ENCODE measurements around the gene QRICH1.
A peak's percentile ranks its signal among the peaks of the same experiment; 100 is the strongest.

The QRICH1 gene

GRCh38 chr3:49104427-49105291 is 10.8 kb upstream of the QRICH1 start, which contains the start of gene QARS1:
QARS1 (minus strand) TSS chr3:49104757; CDS start chr3:49104733, 24 bp downstream.
- Histone ChIP-seq H3K9me3 (replicated peaks in 1 of 11) (no peaks in the 10 kb centered on the region), H3K36me3 (peaks cover 60 to 79% (median 67%) of the 10 kb centered on the region in 11 experiments), H3K27ac (peak within 1 kb of the TSS; percentile 73 to 97 (median 90)), H3K9ac (peak within 1 kb of the TSS; percentile 88 to 98 (median 91)), H3K4me3 (peak within 1 kb of the TSS; percentile 71 to 97 (median 80)), H3K4me2 (peak within 1 kb of the TSS; percentile 87 to 99 (median 96)), H3K27me3 (no peaks in the 10 kb centered on the region), H3K4me1 (peaks cover 26 to 32% (median 30%) of the 10 kb centered on the region in 10 experiments), H4K20me1 (peaks cover 0 to 18% (median 0%) of the 10 kb centered on the region in 11 experiments; a peak in 2 of 22 replicates)
- TF ChIP-seq Cebpa-rat (IDR thresholded peaks at IDR 0.05), result no peak

GRCh38 chr3:49104052-49104426 is 10.2 kb upstream of the QRICH1 start:
- no peaks in the 10 kb centered on the region for H3K9me3 ChIP-seq (replicated peaks in 1 of 11)
- H3K4me2 ChIP-seq, result peak overlapping the region; percentile 87 to 99 (median 96)
- peaks cover 60 to 79% (median 67%) of the 10 kb centered on the region in 11 experiments for H3K36me3 ChIP-seq
- H3K4me3 ChIP-seq, result peak overlapping the region; percentile 71 to 97 (median 80)
- H3K27ac ChIP-seq, result peak overlapping the region; percentile 73 to 97 (median 90)
- peaks cover 26 to 32% (median 30%) of the 10 kb centered on the region in 10 experiments for H3K4me1 ChIP-seq
- H3K27me3 ChIP-seq, result no peaks in the 10 kb centered on the region
- peak overlapping the region; percentile 88 to 98 (median 91) for H3K9ac ChIP-seq
- H4K20me1 ChIP-seq, result peaks cover 0 to 18% (median 0%) of the 10 kb centered on the region in 11 experiments; a peak in 2 of 22 replicates
- TF ChIP-seq Cebpa-rat (IDR thresholded peaks at IDR 0.05), result no peak

DNA sequence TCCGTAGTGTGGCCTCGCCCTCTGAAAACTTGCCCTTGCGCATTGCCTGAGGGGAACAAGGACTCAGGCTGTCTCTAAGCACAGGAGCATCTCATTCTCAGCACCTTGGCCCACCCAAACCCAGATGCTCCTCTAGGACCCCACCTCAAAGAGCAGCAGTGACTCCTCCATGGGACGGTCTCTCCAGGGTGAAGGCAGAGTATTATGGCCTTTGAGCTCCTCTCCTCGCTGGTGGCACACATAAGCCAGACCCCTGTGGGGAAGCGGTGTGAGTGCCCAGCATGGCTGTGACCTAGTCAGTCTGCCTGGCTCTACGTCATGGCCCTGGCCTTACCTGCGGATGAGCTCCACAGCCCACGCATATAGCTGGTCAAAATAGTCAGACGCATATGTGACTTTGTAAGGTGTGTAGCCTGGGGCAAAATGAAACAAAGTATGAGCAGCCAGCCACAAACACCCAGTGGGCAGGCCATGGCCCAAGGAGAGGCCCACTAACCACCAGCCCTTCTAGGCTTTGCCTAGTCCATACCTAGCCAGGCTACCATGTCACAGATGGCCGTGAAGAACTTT is 6.3 kb upstream of the QRICH1 start:
- no peaks in the 10 kb centered on the region for H3K9me3 ChIP-seq (replicated peaks in 1 of 11)
- no peak overlapping the region for H3K4me3 ChIP-seq
- H3K27ac ChIP-seq, result no peak overlapping the region
- H3K4me2 ChIP-seq, result no peak overlapping the region
- H3K4me1 ChIP-seq, result peaks cover 22 to 29% (median 25%) of the 10 kb centered on the region in 10 experiments
- H3K36me3 ChIP-seq, result peaks cover 71 to 83% (median 78%) of the 10 kb centered on the region in 11 experiments
- TF ChIP-seq Cebpa-rat (IDR thresholded peaks at IDR 0.05), result no peak
- H4K20me1 ChIP-seq, result peaks cover 0 to 26% (median 0%) of the 10 kb centered on the region in 11 experiments; a peak in 3 of 22 replicates
- no peaks in the 10 kb centered on the region for H3K27me3 ChIP-seq
- no peak overlapping the region for H3K9ac ChIP-seq

GRCh38 chr3:49098910-49099630 is 5.2 kb upstream of the QRICH1 start:
- no peak overlapping the region for H3K9ac ChIP-seq

DNA sequence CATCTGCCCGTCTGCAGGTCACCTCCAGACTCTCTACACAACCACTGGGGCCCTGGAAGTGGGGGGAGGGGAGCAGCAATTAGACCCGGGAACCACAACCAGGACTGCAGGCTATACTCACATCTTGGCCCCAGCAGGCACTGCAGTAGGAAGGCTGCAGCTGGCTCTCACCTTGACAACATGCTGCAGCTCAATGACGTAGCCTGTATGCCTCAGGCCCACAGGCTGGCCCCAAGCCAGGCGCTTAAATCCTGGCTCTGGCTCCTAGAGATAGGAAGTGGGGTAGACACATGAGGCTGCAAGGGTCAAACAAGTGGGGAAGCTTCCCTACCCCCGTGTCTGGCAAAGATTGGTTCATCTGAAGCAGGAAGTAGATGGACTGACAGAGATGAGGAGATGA is 4.6 kb upstream of the QRICH1 start:
- H3K9me3 ChIP-seq (replicated peaks in 1 of 11), result no peaks in the 10 kb centered on the region
- H3K36me3 ChIP-seq, result peaks cover 71 to 81% (median 78%) of the 10 kb centered on the region in 11 experiments
- no peak overlapping the region for H3K4me3 ChIP-seq
- no peak for TF ChIP-seq Cebpa-rat (IDR thresholded peaks at IDR 0.05)
- no peak overlapping the region for H3K27ac ChIP-seq
- no peaks in the 10 kb centered on the region for H3K27me3 ChIP-seq
- peaks cover 0 to 26% (median 0%) of the 10 kb centered on the region in 11 experiments; a peak in 6 of 22 replicates for H4K20me1 ChIP-seq
- peaks cover 16 to 26% (median 20%) of the 10 kb centered on the region in 10 experiments for H3K4me1 ChIP-seq
- H3K9ac ChIP-seq, result no peak overlapping the region
- no peak overlapping the region for H3K4me2 ChIP-seq

More at GRCh38 chr3:49098910-49099630, 5.2 kb upstream of the QRICH1 start:
- H3K4me3 ChIP-seq, result no peak overlapping the region
- no peak overlapping the region for H3K27ac ChIP-seq
- H4K20me1 ChIP-seq, result peaks cover 0 to 26% (median 0%) of the 10 kb centered on the region in 11 experiments; a peak in 3 of 22 replicates
- peaks cover 71 to 83% (median 78%) of the 10 kb centered on the region in 11 experiments for H3K36me3 ChIP-seq
- TF ChIP-seq Cebpa-rat (IDR thresholded peaks at IDR 0.05), result no peak
- peaks cover 22 to 32% (median 26%) of the 10 kb centered on the region in 10 experiments for H3K4me1 ChIP-seq
- H3K4me2 ChIP-seq, result no peak overlapping the region
- no peaks in the 10 kb centered on the region for H3K27me3 ChIP-seq
- H3K9me3 ChIP-seq (replicated peaks in 1 of 11), result no peaks in the 10 kb centered on the region

DNA sequence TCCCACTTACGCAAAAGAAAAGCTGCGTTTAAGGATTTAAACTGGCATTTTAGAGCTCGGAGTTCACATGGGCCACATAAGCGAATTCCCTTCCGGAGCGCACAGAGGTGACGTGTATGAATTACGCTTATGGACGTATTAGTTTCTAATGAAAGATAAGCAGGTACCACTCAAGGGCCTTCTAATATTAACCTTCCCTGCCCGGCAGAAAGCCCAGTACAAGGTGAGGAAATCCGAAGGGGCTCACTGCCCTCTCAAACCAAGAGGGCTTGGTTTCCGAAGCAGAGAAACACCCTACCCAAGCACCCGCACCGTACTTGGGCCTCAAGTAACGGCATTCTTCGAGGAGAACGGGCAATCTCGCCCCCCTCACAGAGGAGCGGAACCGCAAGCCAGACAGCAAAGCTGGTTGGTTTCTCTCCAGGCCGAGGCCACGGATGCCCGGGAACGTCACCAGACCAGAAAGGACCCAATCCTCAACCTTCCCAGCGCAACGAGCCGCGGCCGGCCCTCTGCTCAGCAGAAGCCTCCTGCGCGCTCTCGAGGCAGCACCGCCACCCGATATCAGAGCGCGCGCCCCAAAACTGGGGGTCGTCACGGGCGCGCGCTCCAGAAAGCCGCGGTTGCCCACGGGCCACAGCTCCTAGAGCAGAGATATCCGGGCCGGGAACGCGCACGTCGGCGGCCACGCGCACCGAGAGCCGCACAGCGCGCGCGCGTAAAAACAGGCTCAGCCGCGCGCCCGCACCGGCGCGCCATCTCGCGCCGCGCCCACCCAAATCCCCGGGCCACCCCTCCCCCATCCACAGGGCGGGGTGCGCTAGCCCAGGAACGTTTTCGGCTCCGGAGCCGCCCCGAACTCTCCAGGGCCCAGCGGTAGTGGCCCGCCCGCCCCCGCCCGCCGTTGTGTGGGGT is 676 bp downstream of the QRICH1 start:
- H3K27ac ChIP-seq, result peak overlapping the region; percentile 89 to 99 (median 96)
- H3K36me3 ChIP-seq, result peaks cover 36 to 68% (median 62%) of the 10 kb centered on the region in 11 experiments
- H3K9ac ChIP-seq, result peak overlapping the region; percentile 92 to 98 (median 98)
- H3K4me2 ChIP-seq, result peak overlapping the region; percentile 77 to 92 (median 88)
- no peak for TF ChIP-seq Cebpa-rat (IDR thresholded peaks at IDR 0.05)
- H3K9me3 ChIP-seq (replicated peaks in 1 of 11), result no peaks in the 10 kb centered on the region
- H3K4me3 ChIP-seq, result peak overlapping the region; percentile 77 to 92 (median 85)
- H3K27me3 ChIP-seq, result no peaks in the 10 kb centered on the region
- H4K20me1 ChIP-seq, result peaks cover 40 to 55% (median 52%) of the 10 kb centered on the region in 11 experiments; a peak in 20 of 22 replicates
- H3K4me1 ChIP-seq, result peaks cover 25 to 42% (median 33%) of the 10 kb centered on the region in 10 experiments

GRCh38 chr3:49081429-49081828 is 12.4 kb downstream of the QRICH1 start:
- Histone ChIP-seq H3K27me3 (no peaks in the 10 kb centered on the region), H3K9ac (no peak overlapping the region), H3K27ac (no peak overlapping the region), H3K4me3 (no peak overlapping the region), H3K4me1 (no peaks in the 10 kb centered on the region), H3K36me3 (peaks cover 52 to 99% (median 86%) of the 10 kb centered on the region in 11 experiments), H3K9me3 (replicated peaks in 1 of 11) (no peaks in the 10 kb centered on the region), H3K4me2 (no peak overlapping the region), H4K20me1 (peaks cover 90 to 100% (median 99%) of the 10 kb centered on the region in 11 experiments; a peak in 21 of 22 replicates)
- TF ChIP-seq Cebpa-rat (IDR thresholded peaks at IDR 0.05), result no peak

GRCh38 chr3:49079270-49079669 is 14.6 kb downstream of the QRICH1 start:
- Histone ChIP-seq H3K4me2 (no peak overlapping the region), H3K4me3 (no peak overlapping the region)

More at GRCh38 chr3:49079270-49079669, 14.6 kb downstream of the QRICH1 start:
- no peak overlapping the region for H3K27ac ChIP-seq
- H4K20me1 ChIP-seq, result peaks cover 86 to 100% (median 99%) of the 10 kb centered on the region in 11 experiments; a peak in 21 of 22 replicates
- no peaks in the 10 kb centered on the region for H3K27me3 ChIP-seq
- TF ChIP-seq Cebpa-rat (IDR thresholded peaks at IDR 0.05), result no peak
- H3K4me1 ChIP-seq, result no peaks in the 10 kb centered on the region
- H3K9ac ChIP-seq, result no peak overlapping the region
- H3K9me3 ChIP-seq (replicated peaks in 1 of 11), result no peaks in the 10 kb centered on the region
- H3K36me3 ChIP-seq, result peaks cover 58 to 99% (median 86%) of the 10 kb centered on the region in 11 experiments
